ENCODE results near the gene GTF2F1. TPM values are rescaled to one million over a fixed set of nuclear protein-coding genes. Genes with fewer than 3 reads are reported as not detected.
"Not testable (repeated sequence)": the region's sequence is repeated elsewhere in the genome, so short reads cannot be mapped to it uniquely, and the experiment has no call there.

Gene GTF2F1
- total RNA-seq, 1 donor: 33.6 TPM

DNA sequence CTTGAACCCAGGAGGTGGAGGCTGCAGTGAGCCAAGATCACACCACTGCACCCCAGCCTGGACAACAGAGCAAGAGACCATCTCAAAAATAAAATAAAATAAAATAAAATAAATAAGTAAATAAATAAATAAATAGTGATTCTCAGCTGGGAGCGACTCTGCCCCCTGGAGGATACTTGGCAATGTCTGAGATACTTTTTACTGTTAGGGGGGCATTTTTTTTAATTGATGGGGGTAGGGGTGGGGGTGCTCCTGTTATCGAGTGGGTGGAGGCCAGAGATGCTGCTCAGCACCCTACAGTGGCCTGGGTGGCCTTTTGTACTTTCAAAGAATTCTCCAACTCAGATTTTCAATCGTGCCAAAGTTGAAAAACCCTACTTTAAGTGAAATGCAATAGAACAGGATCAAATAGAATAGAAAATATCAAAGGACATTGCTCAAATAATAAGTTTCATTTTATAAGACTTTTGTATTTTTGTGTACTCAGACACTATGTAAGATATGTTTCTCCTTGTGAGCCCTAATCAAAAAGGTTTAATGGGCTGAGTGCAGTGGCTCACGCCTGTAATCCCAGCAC is 38.8 kb downstream of the GTF2F1 start:
- H3K4me3 ChIP-seq (ENCODE audit: low read depth, low read length): no peak overlapping the region
- TF ChIP-seq, protein P1, sequence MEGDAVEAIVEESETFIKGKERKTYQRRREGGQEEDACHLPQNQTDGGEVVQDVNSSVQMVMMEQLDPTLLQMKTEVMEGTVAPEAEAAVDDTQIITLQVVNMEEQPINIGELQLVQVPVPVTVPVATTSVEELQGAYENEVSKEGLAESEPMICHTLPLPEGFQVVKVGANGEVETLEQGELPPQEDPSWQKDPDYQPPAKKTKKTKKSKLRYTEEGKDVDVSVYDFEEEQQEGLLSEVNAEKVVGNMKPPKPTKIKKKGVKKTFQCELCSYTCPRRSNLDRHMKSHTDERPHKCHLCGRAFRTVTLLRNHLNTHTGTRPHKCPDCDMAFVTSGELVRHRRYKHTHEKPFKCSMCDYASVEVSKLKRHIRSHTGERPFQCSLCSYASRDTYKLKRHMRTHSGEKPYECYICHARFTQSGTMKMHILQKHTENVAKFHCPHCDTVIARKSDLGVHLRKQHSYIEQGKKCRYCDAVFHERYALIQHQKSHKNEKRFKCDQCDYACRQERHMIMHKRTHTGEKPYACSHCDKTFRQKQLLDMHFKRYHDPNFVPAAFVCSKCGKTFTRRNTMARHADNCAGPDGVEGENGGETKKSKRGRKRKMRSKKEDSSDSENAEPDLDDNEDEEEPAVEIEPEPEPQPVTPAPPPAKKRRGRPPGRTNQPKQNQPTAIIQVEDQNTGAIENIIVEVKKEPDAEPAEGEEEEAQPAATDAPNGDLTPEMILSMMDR (IDR thresholded peaks at IDR 0.05; ENCODE audit: insufficient read depth, low read length): peak; percentile 55
- DNase-seq (ENCODE audit: low read depth): peak; percentile 29

GRCh38 chr19:6352381-6353165 is 40.4 kb downstream of the GTF2F1 start:
- TF ChIP-seq, protein P1 (IDR thresholded peaks at IDR 0.05; ENCODE audit: insufficient read depth, low read length): no peak
- no peak overlapping the region for H3K4me3 ChIP-seq (ENCODE audit: low read depth, low read length)
- DNase-seq (ENCODE audit: low read depth): no peak

DNA sequence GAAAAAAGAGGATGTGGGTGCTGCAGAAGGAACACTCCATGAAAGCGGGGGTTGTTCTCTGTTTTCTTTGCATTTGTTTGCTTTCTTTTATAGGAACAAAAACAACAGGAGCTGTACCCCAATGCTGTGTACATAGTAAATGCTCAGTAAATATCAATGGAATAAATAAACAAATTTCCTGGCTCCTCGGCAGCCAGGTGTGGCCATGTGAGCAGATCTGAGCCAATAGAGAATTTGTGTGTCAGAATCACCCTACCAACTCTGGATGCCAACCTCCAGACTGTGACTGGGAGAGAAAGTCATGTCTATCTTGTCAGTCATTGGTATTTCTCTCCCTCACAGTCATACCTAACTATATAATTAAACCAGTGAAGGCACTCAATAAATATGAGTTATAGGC is 42.3 kb downstream of the GTF2F1 start:
- TF ChIP-seq, protein P1 (IDR thresholded peaks at IDR 0.05; ENCODE audit: insufficient read depth, low read length): no peak
- DNase-seq (ENCODE audit: low read depth): no peak
- H3K4me3 ChIP-seq (ENCODE audit: low read depth, low read length): no peak overlapping the region

GRCh38 chr19:6349271-6349670 is 43.7 kb downstream of the GTF2F1 start:
- DNase-seq (ENCODE audit: low read depth); H3K4me3 ChIP-seq (ENCODE audit: low read depth, low read length): not testable (repeated sequence)

- no peak for DNase-seq (ENCODE audit: low read depth)
- no peak overlapping the region for H3K4me3 ChIP-seq (ENCODE audit: low read depth, low read length)
- TF ChIP-seq, protein P1 (IDR thresholded peaks at IDR 0.05; ENCODE audit: insufficient read depth, low read length): no peak
Observed at GRCh38 chr19:6343462-6343861, 49.5 kb downstream of the GTF2F1 start.

- DNase-seq (ENCODE audit: low read depth): no peak
- TF ChIP-seq, protein P1 (IDR thresholded peaks at IDR 0.05; ENCODE audit: insufficient read depth, low read length): no peak
- H3K4me3 ChIP-seq (ENCODE audit: low read depth, low read length): no peak overlapping the region
Observed at GRCh38 chr19:6340493-6341201, 52.3 kb downstream of the GTF2F1 start.
